Mucosa of gallbladder (tissue), 1 donor: ENCODE measurements around the gene FXYD3. TPM values are rescaled to one million over a fixed set of nuclear protein-coding genes. Genes with fewer than 3 reads are reported as not detected.
"Not testable (repeated sequence)": the region's sequence is repeated elsewhere in the genome, so short reads cannot be mapped to it uniquely, and the experiment has no call there.

Source experiments
- DNase-seq: peaks from one replicate; pipeline ENCODE4 v3.0.0-alpha.2; 2020; ENCODE audit warnings: low spot score
- total RNA-seq: library from RNA; stranded (reverse); gene quantifications from one replicate; pipeline ENCODE4 v1.2.1, GENCODE V29; 2021
- donor health status: DM: no; HTN: no; CAD: no.

Gene FXYD3
- total RNA-seq, 1 donor from 2014 or later, result 139 TPM

GRCh38 chr19:35141837-35142605 lies 26.4 kb downstream of the FXYD3 start:
- DNase-seq, result no peak

- DNase-seq, result no peak
These were observed 27.1 kb downstream of the FXYD3 start for GRCh38 chr19:35142606-35143230.

GRCh38 chr19:35143231-35143715 lies 27.6 kb downstream of the FXYD3 start, which contains the start of gene FXYD7:
FXYD7 (plus strand) TSS chr19:35143255; CDS start chr19:35143334, 79 bp downstream.
- DNase-seq, result no peak

GRCh38 chr19:35143818-35144217 lies 28.2 kb downstream of the FXYD3 start:
- DNase-seq, result no peak

GRCh38 chr19:35144259-35144599 lies 28.6 kb downstream of the FXYD3 start:
- DNase-seq, result no peak

GRCh38 chr19:35144600-35145436 lies 29.2 kb downstream of the FXYD3 start:
- peak; percentile 78 for DNase-seq

GRCh38 chr19:35146746-35147459 lies 31.3 kb downstream of the FXYD3 start:
- no peak for DNase-seq

- no peak for DNase-seq
These were observed 33.8 kb downstream of the FXYD3 start for GRCh38 chr19:35149463-35149862.

GRCh38 chr19:35150445-35150844 lies 34.8 kb downstream of the FXYD3 start:
- no peak for DNase-seq

- no peak for DNase-seq
These were observed 35.8 kb downstream of the FXYD3 start for GRCh38 chr19:35151273-35152065.

- DNase-seq, result not testable (repeated sequence)
These were observed 37.5 kb downstream of the FXYD3 start for GRCh38 chr19:35153129-35153522.

GRCh38 chr19:35153701-35154524 lies 38.3 kb downstream of the FXYD3 start:
- DNase-seq, result no peak

GRCh38 chr19:35154525-35155406 lies 39.1 kb downstream of the FXYD3 start, which contains the start of gene FXYD5:
FXYD5 (plus strand) TSS chr19:35154735; CDS start chr19:35155551, 816 bp downstream.
- DNase-seq, result peak; percentile 54

- DNase-seq, result no peak
These were observed 39.8 kb downstream of the FXYD3 start for GRCh38 chr19:35155441-35155840.

- no peak for DNase-seq
These were observed 40.5 kb downstream of the FXYD3 start for GRCh38 chr19:35155981-35156672.

GRCh38 chr19:35156673-35157014 lies 41.0 kb downstream of the FXYD3 start:
- DNase-seq, result no peak

- DNase-seq, result no peak
These were observed 41.8 kb downstream of the FXYD3 start for GRCh38 chr19:35157431-35157830.

- no peak for DNase-seq
These were observed 44.0 kb downstream of the FXYD3 start for GRCh38 chr19:35159606-35160005.
